Measurements from ENCODE around the gene AXIN1.
A peak's percentile ranks its signal among the peaks of the same experiment; 100 is the strongest.
"Not testable (repeated sequence)": the region's sequence is repeated elsewhere in the genome, so short reads cannot be mapped to it uniquely, and the experiment has no call there.

AXIN1 gene, protein sequence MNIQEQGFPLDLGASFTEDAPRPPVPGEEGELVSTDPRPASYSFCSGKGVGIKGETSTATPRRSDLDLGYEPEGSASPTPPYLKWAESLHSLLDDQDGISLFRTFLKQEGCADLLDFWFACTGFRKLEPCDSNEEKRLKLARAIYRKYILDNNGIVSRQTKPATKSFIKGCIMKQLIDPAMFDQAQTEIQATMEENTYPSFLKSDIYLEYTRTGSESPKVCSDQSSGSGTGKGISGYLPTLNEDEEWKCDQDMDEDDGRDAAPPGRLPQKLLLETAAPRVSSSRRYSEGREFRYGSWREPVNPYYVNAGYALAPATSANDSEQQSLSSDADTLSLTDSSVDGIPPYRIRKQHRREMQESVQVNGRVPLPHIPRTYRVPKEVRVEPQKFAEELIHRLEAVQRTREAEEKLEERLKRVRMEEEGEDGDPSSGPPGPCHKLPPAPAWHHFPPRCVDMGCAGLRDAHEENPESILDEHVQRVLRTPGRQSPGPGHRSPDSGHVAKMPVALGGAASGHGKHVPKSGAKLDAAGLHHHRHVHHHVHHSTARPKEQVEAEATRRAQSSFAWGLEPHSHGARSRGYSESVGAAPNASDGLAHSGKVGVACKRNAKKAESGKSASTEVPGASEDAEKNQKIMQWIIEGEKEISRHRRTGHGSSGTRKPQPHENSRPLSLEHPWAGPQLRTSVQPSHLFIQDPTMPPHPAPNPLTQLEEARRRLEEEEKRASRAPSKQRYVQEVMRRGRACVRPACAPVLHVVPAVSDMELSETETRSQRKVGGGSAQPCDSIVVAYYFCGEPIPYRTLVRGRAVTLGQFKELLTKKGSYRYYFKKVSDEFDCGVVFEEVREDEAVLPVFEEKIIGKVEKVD

GRCh38 chr16:352547-353403 is at the start of gene AXIN1:
Gene AXIN1 (minus strand): TSS chr16:352723. CDS start chr16:347025, 5,698 bp downstream.
- DNase-seq (ENCODE audit: low read depth in 2 of 2) = peak; percentile 100

GRCh38 chr16:401468-402348 is 49.2 kb upstream of the AXIN1 start, which contains the start of gene DECR2:
Gene DECR2 (plus strand): TSS chr16:401885. CDS start chr16:401964, 79 bp downstream.
- DNase-seq (ENCODE audit: low read depth in 2 of 2) = peak; percentile 100

DNA sequence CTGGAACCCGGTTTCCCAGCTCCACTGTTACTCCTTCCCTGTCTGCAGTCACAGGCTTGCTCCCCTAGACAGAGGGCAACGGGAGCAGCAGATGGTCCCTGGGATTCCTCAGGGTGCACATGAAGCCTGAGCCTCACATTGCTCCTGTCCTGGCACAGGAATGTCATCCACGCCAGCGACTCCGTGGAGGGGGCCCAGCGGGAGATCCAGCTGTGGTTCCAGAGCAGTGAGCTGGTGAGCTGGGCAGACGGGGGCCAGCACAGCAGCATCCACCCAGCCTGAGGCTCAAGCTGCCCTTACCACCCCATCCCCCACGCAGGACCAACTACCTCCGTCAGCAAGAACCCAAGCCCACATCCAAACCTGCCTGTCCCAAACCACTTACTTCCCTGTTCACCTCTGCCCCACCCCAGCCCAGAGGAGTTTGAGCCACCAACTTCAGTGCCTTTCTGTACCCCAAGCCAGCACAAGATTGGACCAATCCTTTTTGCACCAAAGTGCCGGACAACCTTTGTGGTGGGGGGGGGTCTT is 47.6 kb upstream of the AXIN1 start:
- DNase-seq (ENCODE audit: low read depth in 2 of 2) = no peak

- no peak for DNase-seq (ENCODE audit: low read depth in 2 of 2)
Observed at GRCh38 chr16:399340-400019, 47.0 kb upstream of the AXIN1 start.

GRCh38 chr16:398561-399339 is 46.2 kb upstream of the AXIN1 start:
- DNase-seq (ENCODE audit: low read depth in 2 of 2) = no peak

- DNase-seq (ENCODE audit: low read depth in 2 of 2) = no peak
Observed at GRCh38 chr16:397736-398332, 45.3 kb upstream of the AXIN1 start.

DNA sequence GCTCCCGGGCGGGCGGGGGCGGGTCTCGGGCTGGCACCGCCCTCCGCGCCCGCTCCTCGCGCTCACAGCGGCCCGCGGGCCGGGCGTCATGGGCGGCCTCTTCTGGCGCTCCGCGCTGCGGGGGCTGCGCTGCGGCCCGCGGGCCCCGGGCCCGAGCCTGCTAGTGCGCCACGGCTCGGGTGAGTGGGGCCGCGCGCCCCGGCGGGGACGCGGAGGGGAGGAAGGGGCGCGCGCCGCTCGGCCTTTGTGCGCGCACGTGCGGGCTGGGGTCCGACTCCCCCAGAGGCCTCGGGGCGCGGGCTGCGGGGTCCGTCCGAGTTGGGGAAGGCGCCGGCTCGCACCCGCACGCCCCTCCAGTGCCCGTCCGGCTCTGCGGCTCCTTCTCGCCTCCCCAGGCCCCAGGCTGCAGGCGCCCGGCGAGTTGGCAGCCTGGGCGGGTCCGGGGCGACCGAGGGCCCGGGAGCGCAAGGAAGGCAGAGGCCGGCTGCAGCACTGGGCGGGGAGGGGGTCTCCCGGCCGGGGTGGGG is 44.7 kb upstream of the AXIN1 start, which contains the start of gene NME4:
TSS of gene NME4 (plus strand) at position 65 of the 527 bp plus-strand sequence. CDS start at position 89, 24 bp downstream.
- peak in 1 of 2 donors; percentile 35 for DNase-seq (ENCODE audit: low read depth in 2 of 2)

DNA sequence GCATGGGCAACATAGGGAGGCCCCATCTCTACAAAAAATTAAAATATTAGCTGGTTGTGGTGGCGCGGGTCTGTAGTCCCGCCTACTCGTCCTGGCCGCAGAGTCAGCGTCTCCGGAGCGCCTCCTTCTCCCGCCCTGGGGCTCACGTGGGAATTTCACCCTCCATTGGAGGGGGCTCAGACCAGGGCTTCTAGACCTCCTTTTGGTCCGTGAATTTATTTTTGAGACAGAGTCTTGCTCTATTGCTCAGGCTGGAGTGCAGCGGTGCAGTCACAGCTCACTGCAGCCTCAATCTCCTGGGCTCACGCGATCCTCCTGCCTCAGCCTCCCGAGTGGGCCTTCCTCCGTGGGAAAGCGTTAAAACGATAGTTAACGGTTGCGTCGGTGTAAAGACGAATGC is 44.1 kb upstream of the AXIN1 start:
- no peak for DNase-seq (ENCODE audit: low read depth in 2 of 2)

DNA sequence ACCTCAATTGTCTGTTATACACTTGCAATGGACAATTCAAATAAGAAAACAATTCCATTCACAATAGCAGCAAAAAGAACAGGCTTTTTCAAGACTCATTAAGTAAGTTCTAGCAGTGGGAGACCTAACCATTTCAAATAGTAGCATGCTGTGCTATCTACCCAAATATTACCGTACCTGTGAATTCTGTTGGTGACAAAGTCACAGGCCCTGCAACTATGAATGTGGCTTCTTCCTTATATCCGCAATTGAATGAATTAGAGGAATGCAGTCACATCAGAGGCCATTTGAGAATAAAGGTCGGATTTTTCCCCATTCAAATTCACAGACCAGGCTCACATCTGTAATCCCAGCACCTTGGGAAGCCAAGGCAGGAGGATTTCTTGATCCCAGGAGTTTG is 43.7 kb upstream of the AXIN1 start:
- DNase-seq (ENCODE audit: low read depth in 2 of 2) = no peak

DNA sequence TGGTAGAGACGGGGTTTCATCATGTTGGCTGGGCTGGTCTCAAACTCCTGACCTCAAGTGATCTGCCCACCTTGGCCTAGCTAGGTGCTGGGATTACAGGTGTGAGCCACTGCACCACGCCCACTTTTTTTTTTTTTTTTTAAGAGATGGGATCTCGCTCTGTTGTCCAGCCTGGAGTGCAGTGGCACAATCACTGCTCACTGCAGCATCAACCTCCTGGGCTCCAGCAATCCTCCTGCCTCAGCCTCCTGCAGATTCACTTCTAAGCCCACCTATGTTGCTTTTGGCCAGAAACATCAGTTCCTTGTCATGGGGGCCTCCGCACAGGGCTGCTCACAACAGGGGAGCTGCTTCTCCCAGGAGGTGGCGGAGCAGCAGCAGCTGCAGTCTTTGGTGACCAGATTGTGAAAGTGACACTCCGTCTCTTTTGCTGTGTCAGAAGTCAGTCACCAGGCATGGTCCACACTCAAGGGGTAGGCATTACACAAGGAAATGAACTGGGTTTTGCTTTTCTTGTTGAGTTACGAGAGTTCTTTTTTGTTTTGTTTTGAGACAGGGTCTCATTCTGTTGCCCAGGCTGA is 40.0 kb upstream of the AXIN1 start:
- no peak for DNase-seq (ENCODE audit: low read depth in 2 of 2)

DNA sequence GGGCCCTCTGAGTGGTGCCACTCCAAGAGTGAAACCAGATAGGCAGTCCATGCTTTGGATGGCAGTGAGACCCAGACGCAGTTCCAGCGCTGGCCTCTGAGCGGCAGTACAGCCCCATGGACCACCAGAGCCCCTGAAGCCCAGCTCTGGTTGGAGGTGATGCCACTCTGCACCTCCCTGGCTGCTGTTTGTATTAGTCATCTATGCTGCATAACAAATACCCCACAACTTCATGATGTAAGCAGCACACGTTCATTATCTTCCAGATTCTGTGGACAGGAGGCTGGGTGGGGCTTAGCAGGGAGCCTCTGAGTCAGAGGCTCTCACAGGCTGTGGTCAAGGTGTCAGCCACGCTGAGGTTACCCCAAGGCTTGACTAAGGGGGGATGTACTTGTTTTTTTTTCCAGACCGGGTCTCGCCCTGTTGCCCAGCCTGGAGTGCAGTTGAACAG is 39.4 kb upstream of the AXIN1 start:
- peak; percentile 60 to 65 for DNase-seq (ENCODE audit: low read depth in 2 of 2)

- DNase-seq (ENCODE audit: low read depth in 2 of 2) = no peak
Observed at GRCh38 chr16:389352-389751, 36.8 kb upstream of the AXIN1 start.

- not testable (repeated sequence) for DNase-seq (ENCODE audit: low read depth in 2 of 2)
Observed at GRCh38 chr16:387761-388666, 35.5 kb upstream of the AXIN1 start.

GRCh38 chr16:386641-387156 is 34.2 kb upstream of the AXIN1 start:
- DNase-seq (ENCODE audit: low read depth in 2 of 2) = no peak

DNA sequence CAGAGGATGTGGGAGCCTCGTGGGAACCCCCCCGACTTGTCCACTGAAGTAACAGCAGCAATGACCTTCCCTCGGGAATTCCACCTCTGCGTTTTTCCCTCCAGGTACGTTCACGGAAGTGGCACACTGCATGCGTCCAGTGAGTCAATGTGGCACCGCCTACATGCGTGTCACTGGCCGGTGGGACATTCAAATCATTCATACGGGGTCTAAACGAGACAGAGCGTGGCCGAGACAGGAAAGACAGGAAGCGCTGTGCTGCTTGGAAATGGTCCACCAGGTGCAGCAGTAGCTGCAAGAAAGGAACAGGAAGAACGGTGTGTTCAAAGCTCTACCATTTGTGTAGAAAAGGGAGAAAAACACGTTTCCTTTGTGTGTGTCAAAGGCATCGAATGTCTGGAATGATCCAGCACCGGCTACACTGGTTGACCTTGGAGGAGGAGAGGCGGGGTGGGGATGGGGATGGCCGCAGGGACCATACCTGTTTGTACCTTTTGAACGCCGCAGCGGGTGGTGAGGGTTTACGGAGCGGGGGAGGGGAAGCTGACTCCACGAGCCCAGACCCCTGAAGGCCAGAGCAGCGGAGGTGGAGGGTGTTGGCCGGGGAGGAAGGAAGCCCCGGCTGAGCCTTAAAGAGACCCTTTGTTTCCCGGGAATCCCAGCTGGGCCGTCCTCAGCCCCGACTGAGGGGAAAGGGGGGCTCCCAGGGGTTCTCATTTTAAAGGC is 31.0 kb upstream of the AXIN1 start:
- DNase-seq (ENCODE audit: low read depth in 2 of 2) = no peak

Data from stimulated activated CD4-positive, alpha-beta T cell treated with anti-CD3 and anti-CD28 coated beads, Interleukin-1b, Interleukin-23, amount 100 ng/mL, for 4 hours (primary cell).